Upper lobe of right lung (tissue), 1 donor: Measurements from ENCODE around the gene EPAS1. TPM values are rescaled to one million over a fixed set of nuclear protein-coding genes. Genes with fewer than 3 reads are reported as not detected.

Source experiments
- ATAC-seq: fragments of 200-7000 bp; cut with Tn5 transposase; one replicate; pipeline ENCODE4 v1.9.1; 2020; ENCODE audit warnings: mild to moderate bottlenecking, moderate library complexity
- DNase-seq: peaks from one replicate; pipeline ENCODE4 v3.0.0-alpha.2; 2020
- H3K27ac ChIP-seq: fragments of 200-600 bp; one replicate; pipeline ENCODE4 v1.8.0; 2022
- H3K27me3 ChIP-seq: fragments of 200-600 bp; one replicate; pipeline ENCODE4 v1.8.0; 2022; ENCODE audit warnings: mild to moderate bottlenecking
- H3K36me3 ChIP-seq: fragments of 200-600 bp; one replicate; pipeline ENCODE4 v1.8.0; 2022
- H3K4me1 ChIP-seq: fragments of 200-600 bp; one replicate; pipeline ENCODE4 v1.8.0; 2022
- H3K4me3 ChIP-seq: fragments of 200-600 bp; one replicate; pipeline ENCODE4 v1.8.0; 2022; ENCODE audit warnings: mild to moderate bottlenecking
- H3K9me3 ChIP-seq: fragments of 200-600 bp; one replicate; pipeline ENCODE4 v1.8.0; 2022
- intact Hi-C: fragments of 100-400 bp; cut with DNase I; formaldehyde crosslinking; loops from one replicate; pipeline ENCODE4 v1.11.0; 2022
- total RNA-seq: library from RNA; stranded (reverse); fragmentation: NEBNext Ultra II Directional; extraction: Animal tissue kit (Norgen Biotek cat#: 25700); gene quantifications from one replicate; pipeline ENCODE4 v1.2.1, GENCODE V29; 2021
- TF ChIP-seq, protein P1 (sequence below): fragments of 200-600 bp; IDR thresholded peaks from one replicate; pipeline ENCODE4 v1.8.0; 2022; ENCODE audit warnings: antibody characterized with exemption
- donor health status: DM: no; HTN: yes; CAD: no; lungs with severe emphysema.

EPAS1 gene
- total RNA-seq, 1 donor from 2014 or later: 1,593 TPM

DNA sequence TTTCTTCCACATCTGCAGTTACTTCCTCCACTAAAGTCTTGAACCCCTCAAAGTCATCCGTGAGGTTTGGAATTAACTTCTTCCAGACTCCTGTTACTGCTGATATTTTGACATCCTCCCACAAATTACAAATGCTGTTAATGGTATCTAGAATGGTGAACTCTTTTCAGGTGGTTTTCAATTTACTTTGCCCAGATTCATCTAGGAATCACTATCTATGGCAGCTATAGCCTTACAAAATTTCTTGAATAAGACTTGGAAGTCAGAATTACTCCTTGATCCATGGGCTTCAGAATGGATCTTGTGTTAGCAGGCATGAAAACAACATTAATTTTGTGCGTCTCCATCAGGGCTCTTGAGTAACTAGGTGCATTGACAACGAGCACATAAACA lies 19.9 kb downstream of the EPAS1 start:
- ATAC-seq: no peak
- peak overlapping the region; percentile 32 for H3K27ac ChIP-seq
- H3K9me3 ChIP-seq: no peaks in the 10 kb centered on the region
- TF ChIP-seq, protein P1, sequence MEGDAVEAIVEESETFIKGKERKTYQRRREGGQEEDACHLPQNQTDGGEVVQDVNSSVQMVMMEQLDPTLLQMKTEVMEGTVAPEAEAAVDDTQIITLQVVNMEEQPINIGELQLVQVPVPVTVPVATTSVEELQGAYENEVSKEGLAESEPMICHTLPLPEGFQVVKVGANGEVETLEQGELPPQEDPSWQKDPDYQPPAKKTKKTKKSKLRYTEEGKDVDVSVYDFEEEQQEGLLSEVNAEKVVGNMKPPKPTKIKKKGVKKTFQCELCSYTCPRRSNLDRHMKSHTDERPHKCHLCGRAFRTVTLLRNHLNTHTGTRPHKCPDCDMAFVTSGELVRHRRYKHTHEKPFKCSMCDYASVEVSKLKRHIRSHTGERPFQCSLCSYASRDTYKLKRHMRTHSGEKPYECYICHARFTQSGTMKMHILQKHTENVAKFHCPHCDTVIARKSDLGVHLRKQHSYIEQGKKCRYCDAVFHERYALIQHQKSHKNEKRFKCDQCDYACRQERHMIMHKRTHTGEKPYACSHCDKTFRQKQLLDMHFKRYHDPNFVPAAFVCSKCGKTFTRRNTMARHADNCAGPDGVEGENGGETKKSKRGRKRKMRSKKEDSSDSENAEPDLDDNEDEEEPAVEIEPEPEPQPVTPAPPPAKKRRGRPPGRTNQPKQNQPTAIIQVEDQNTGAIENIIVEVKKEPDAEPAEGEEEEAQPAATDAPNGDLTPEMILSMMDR: no peak
- H3K4me3 ChIP-seq: no peak overlapping the region
- DNase-seq: no peak
- H3K36me3 ChIP-seq: no peaks in the 10 kb centered on the region
- intact Hi-C loops: no loop called here
- H3K4me1 ChIP-seq: peaks cover 96% of the 10 kb centered on the region
- H3K27me3 ChIP-seq: no peaks in the 10 kb centered on the region

DNA sequence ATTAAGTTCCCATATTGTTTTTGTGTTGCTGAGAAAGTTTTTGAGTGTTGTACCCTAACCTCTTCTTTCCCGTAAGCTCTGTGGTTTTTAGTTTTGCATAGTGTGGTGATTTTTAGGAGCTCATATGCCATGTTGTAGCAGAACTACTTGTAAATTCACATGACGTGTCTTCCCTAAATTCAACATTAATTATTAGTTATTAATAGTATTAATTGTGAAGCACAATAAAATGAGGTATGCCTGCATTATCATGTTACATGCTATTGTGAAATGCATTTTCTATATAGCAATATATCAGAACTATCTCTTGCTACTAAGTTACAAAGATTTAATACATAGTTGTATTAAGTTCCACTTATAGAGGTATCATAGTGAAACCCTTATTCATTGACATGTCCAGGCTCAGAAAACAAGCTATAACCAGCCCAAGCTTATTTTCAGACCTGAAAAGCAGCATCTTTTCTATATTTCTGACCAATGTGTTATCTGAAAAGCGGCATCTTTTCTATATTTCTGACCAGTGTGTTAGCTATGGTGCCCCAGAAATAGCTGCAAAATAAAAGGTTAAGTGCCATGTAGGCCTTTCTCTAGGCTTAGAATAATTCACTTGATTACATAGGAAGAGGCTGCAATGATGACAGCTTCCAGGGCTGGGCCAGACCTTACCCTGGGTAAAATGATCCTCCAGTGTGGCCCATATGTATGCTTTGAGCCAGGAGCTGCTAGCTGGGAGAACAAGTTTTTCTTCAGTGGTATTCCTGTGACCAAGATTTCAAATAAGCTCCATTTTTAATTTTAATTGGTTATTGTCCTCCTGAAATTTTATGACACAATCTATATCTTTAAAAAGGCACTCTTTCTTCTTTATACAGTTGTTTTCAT lies 21.6 kb downstream of the EPAS1 start:
- no peaks in the 10 kb centered on the region for H3K9me3 ChIP-seq
- no peaks in the 10 kb centered on the region for H3K27me3 ChIP-seq
- H3K36me3 ChIP-seq: no peaks in the 10 kb centered on the region
- DNase-seq: no peak
- H3K4me3 ChIP-seq: no peak overlapping the region
- no peak for ATAC-seq
- TF ChIP-seq, protein P1: no peak
- intact Hi-C loops: no loop called here
- peaks cover 95% of the 10 kb centered on the region for H3K4me1 ChIP-seq
- peak overlapping the region; percentile 32 for H3K27ac ChIP-seq

DNA sequence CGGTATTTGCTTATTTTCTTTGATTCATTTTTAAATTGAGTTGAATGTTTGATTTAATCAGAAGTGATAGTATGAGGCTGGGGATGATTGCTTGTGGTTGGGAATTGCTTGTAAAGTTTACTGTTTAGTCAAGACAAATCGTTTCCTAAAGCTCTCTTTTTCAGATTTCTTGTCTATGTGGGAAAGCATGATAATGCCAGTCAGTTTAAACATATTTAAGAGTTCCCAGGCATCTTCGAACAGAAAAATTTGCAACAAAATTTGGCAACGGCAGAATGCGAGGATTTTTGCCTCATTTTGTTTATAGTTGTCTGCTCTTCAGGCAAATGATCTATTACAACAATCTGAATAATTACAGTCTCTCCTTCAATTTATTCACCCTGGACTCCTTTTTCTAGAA lies 22.5 kb downstream of the EPAS1 start:
- Histone ChIP-seq H3K27ac (peak overlapping the region; percentile 32), H3K4me1 (peaks cover 92% of the 10 kb centered on the region), H3K36me3 (no peaks in the 10 kb centered on the region), H3K9me3 (no peaks in the 10 kb centered on the region), H3K27me3 (no peaks in the 10 kb centered on the region), H3K4me3 (peak overlapping the region; percentile 19)
- no peak for ATAC-seq
- TF ChIP-seq, protein P1: no peak
- intact Hi-C loops: no loop called here
- DNase-seq: no peak

DNA sequence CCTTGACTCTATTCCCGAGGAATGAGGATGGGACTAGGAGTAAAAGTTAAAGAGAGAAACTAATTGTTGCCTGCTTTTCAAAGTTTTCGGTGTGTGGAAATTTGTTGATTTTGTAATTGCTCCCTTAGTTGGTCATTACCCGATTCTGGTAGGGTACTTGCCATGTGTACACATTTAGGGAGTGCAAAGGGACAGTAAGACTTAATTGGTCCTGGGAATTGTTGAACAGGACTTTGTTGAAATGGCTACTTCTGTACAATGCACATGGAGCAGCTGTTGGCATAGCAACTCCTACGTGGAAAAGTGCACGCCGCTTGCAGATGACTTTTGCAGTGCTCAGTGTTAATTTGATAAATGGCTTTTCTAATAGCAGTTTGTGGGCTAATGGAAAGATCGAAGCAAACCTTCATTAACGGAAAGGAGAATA lies 22.9 kb downstream of the EPAS1 start:
- no peaks in the 10 kb centered on the region for H3K36me3 ChIP-seq
- no peaks in the 10 kb centered on the region for H3K27me3 ChIP-seq
- H3K4me1 ChIP-seq: peaks cover 92% of the 10 kb centered on the region
- intact Hi-C loops: no loop called here
- peak overlapping the region; percentile 19 for H3K4me3 ChIP-seq
- DNase-seq: no peak
- peak overlapping the region; percentile 32 for H3K27ac ChIP-seq
- H3K9me3 ChIP-seq: no peaks in the 10 kb centered on the region
- TF ChIP-seq, protein P1: no peak
- peak; percentile 16 for ATAC-seq

DNA sequence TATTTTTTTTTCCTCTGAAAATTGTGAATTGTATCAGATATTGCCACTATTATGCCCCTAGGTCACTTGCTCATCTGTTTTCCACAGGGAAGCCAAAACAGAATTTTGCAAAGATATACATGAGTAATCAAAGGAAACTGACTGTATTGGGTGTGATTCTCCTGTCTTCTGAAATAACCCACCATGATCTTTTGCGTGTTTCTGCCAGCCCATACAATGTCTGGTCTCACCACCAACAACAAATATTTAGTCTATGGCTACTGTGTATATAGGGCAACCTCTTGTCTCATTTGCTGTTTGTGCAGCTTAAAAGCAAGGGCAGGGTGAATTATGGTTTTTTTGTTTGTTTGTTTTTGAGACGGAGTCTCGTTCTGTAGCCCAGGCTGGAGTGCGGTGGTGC lies 26.5 kb downstream of the EPAS1 start:
- Histone ChIP-seq H3K9me3 (no peaks in the 10 kb centered on the region), H3K36me3 (no peaks in the 10 kb centered on the region), H3K27me3 (no peaks in the 10 kb centered on the region), H3K27ac (peak overlapping the region; percentile 32), H3K4me1 (peaks cover 96% of the 10 kb centered on the region), H3K4me3 (no peak overlapping the region)
- intact Hi-C loops: no loop called here
- DNase-seq: no peak
- ATAC-seq: no peak
- TF ChIP-seq, protein P1: no peak
